Stimulated activated CD8-positive, alpha-beta memory T cell treated with anti-CD3 and anti-CD28 coated beads, Interleukin-15, amount 100 ng/mL, for 24 hours (primary cell): ENCODE results near the gene MCF2L.

Experiments
- DNase-seq: peaks from one replicate; pipeline ENCODE4 v3.0.0-alpha.2; 2020; ENCODE audit warnings: low read depth

MCF2L gene

DNA sequence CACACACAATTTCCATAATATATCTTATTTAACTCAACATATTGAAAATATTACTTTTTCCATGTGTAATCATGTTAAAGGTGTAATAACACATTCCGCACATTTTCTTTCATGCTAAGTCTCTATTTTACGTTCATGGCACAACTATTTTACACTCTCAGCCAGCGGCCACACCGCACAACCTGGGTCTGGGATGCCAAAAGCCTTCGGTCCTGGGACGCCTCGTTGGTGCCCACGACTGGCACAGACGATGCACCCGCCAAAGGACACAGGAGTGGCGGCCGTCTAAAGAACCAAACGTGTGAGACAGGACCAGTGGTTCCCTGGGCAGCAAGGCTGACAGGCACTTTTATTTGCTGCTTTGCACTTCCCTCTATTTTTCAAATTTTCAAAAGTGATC is 179.4 kb downstream of the MCF2L start:
- no peak for DNase-seq

DNA sequence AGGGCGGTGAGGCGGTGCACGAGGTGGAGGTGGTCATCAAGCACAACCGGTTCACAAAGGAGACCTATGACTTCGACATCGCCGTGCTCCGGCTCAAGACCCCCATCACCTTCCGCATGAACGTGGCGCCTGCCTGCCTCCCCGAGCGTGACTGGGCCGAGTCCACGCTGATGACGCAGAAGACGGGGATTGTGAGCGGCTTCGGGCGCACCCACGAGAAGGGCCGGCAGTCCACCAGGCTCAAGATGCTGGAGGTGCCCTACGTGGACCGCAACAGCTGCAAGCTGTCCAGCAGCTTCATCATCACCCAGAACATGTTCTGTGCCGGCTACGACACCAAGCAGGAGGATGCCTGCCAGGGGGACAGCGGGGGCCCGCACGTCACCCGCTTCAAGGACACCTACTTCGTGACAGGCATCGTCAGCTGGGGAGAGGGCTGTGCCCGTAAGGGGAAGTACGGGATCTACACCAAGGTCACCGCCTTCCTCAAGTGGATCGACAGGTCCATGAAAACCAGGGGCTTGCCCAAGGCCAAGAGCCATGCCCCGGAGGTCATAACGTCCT is 180.0 kb downstream of the MCF2L start:
- DNase-seq = no peak
